OCI-LY3 (cell line): ENCODE measurements around the gene APOB.

Source experiments
- CTCF ChIP-seq: fragments of 200-600, 300-600 bp; sonication (generic); IDR thresholded peaks from 2 replicates; pipeline ENCODE4 v1.5.1; 2014; ENCODE audit warnings: antibody characterized with exemption, low read length, low read depth
- EZH2phosphoT487 ChIP-seq: fragments of 200-600 bp; shearing (Covaris generic); IDR thresholded peaks from 2 replicates; pipeline ENCODE4 v1.6.1; 2018; ENCODE audit warnings: antibody characterized with exemption, mixed run types, low read depth

GRCh38 chr2:21013043-21013816, 30.6 kb downstream of the APOB start:
- TF ChIP-seq CTCF (no peak), EZH2phosphoT487 (no peak)
